Measurements from ENCODE around the gene STRA8.

STRA8 gene

GRCh38 chr7:135271255-135271615 lies 37.6 kb downstream of the STRA8 start:
- DNase-seq = no peak

- no peak for DNase-seq
These were observed 38.7 kb downstream of the STRA8 start for GRCh38 chr7:135272303-135272702.

- DNase-seq = no peak
These were observed 39.9 kb downstream of the STRA8 start for GRCh38 chr7:135273581-135273980.

- DNase-seq = peak; percentile 73
These were observed 41.0 kb downstream of the STRA8 start for GRCh38 chr7:135274495-135275268.

- no peak for DNase-seq
These were observed 42.4 kb downstream of the STRA8 start for GRCh38 chr7:135275971-135276580.

- DNase-seq = no peak
These were observed 43.5 kb downstream of the STRA8 start for GRCh38 chr7:135277161-135277560.

- peak; percentile 82 for DNase-seq
These were observed 47.8 kb downstream of the STRA8 start for GRCh38 chr7:135281363-135281949.

- DNase-seq = no peak
These were observed 49.1 kb downstream of the STRA8 start for GRCh38 chr7:135282561-135283254.

GRCh38 chr7:135283959-135284638 lies 50.5 kb downstream of the STRA8 start:
- DNase-seq = no peak

- no peak for DNase-seq
These were observed 52.1 kb downstream of the STRA8 start for GRCh38 chr7:135285547-135286233.

- no peak for DNase-seq
These were observed 53.2 kb downstream of the STRA8 start for GRCh38 chr7:135286876-135287275.

GRCh38 chr7:135290594-135290993 lies 57.0 kb downstream of the STRA8 start:
- no peak for DNase-seq

- DNase-seq = no peak
These were observed 58.2 kb downstream of the STRA8 start for GRCh38 chr7:135291809-135292253.

- no peak for DNase-seq
These were observed 65.6 kb downstream of the STRA8 start for GRCh38 chr7:135299235-135299634.

- DNase-seq = no peak
These were observed 67.5 kb downstream of the STRA8 start for GRCh38 chr7:135300913-135301765.
